Bronchial epithelial cell (primary cell): Measurements from ENCODE around the gene SH2D5. TPM values are rescaled to one million over a fixed set of nuclear protein-coding genes. Genes with fewer than 3 reads are reported as not detected.

Source experiments
- DNase-seq: peaks from one replicate; pipeline ENCODE4 v3.0.0-alpha.2; 2010; ENCODE audit warnings: low read depth
- FAIRE-seq: peaks from 2 replicates; lab custom pipeline; 2011; peaks lifted over from hg19 to GRCh38; lab: Jason Lieb, UNC
- H3K27me3 ChIP-seq: 2 replicates; pipeline ENCODE4 v1.5.1; 2011; ENCODE audit warnings: low read length; ENCODE audit not compliant: control insufficient read depth, insufficient read depth
- H3K36me3 ChIP-seq: 2 replicates; pipeline ENCODE4 v1.5.1; 2011; ENCODE audit warnings: low read length; ENCODE audit not compliant: control insufficient read depth, insufficient read depth
- H3K4me3 ChIP-seq: 2 replicates; pipeline ENCODE4 v1.5.1; 2011; ENCODE audit warnings: mild to moderate bottlenecking, low read depth, low read length, control low read depth
- CTCF ChIP-seq: IDR thresholded peaks from 2 replicates; pipeline ENCODE4 v1.5.1; 2011; ENCODE audit warnings: mild to moderate bottlenecking, moderate library complexity, low read length, control low read depth, inconsistent platforms; ENCODE audit not compliant: insufficient read depth, severe bottlenecking
- total RNA-seq: library from RNA; depleted of rRNA; stranded (reverse); fragments of >200 nt; gene quantifications from 2 replicates; pipeline ENCODE4 v1.2.1, GENCODE V29; 2014

SH2D5 gene
- total RNA-seq, 1 donor from 2014 or later, result 55.3 TPM

DNA sequence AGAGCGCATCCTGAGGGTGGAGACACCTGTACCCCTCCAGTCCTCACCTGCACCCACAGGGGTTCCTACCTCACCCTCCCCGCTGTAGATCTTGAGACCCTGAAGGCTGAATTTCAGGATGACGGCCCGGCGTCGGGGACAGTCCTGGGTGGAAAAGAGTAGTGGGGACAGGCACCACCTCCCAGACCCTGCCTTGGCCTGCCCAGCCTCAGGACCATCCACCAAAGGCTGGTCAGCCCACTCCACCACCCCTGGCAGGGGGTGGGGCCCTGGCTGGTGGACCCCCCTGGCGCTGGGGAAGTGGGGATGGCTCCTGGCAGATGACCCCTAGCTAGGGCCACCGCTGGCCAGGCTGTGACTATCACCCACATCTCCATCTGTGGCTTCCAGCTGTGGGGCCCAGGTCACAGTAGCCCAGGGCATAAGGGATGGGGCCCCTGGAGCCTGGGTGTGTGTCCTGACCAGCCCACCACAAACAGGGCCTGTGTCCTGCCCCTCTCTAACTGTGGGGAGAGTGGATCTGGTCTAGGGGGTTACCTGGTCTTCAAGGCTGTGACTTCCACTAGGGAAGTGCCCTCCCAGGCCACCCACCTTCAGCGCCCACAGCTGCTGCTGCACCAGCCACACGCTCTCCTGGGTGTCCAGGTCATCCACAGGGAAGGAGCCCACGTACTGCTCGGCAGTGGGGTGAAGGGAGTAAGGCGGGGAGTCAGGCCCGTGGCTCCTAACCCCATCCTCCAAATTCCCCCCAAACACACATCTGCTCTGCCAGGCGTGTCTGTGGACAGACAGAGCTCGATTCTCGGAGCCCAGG is 5.4 kb downstream of the SH2D5 start:
- no peak overlapping the region for H3K4me3 ChIP-seq
- no peaks in the 10 kb centered on the region for H3K27me3 ChIP-seq
- no peak for TF ChIP-seq CTCF
- H3K36me3 ChIP-seq, result peaks cover 9% of the 10 kb centered on the region
- FAIRE-seq (peak; percentile 18), DNase-seq (no peak)

DNA sequence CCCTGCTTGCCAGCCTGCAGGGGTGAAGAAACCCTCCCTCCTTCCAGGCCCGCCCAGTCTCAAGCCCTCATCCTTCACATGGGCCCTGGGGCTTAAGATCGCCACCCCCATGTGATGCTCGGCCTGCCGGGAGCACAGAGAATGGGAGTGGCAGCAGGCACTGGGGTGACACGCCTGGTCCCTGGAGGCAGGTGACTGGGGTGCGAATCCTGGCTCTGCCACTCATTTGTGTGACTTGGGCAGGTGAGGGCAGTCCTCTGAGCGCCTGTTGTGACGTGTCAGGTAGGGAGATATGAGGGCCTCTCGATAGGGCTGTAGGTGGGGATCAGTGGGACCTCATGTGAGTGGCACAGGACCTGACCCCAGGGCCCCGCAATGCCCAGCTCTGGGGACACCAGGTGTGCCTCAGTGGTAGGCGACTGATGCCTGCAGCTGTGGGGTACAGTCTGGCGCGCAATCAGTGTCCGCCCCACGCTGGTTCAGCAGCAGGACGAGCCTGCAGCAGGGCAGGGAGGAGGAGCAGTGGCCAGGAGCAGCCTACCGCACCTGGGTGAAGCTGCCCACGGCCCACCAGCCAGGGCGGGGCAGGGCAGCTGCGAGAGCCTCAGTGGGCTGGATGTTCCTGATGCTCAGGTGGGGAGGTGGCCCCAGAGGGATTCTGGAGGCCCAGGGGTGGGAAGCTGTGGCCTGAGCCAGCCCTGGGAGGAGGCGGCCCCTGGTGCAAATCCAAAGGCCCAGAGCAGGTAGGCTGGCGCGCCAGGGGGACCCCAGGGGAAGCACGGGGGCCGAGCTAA is 6.2 kb downstream of the SH2D5 start:
- FAIRE-seq (no peak), DNase-seq (no peak)
- H3K36me3 ChIP-seq, result peaks cover 11% of the 10 kb centered on the region
- H3K4me3 ChIP-seq, result no peak overlapping the region
- no peaks in the 10 kb centered on the region for H3K27me3 ChIP-seq
- TF ChIP-seq CTCF, result no peak

DNA sequence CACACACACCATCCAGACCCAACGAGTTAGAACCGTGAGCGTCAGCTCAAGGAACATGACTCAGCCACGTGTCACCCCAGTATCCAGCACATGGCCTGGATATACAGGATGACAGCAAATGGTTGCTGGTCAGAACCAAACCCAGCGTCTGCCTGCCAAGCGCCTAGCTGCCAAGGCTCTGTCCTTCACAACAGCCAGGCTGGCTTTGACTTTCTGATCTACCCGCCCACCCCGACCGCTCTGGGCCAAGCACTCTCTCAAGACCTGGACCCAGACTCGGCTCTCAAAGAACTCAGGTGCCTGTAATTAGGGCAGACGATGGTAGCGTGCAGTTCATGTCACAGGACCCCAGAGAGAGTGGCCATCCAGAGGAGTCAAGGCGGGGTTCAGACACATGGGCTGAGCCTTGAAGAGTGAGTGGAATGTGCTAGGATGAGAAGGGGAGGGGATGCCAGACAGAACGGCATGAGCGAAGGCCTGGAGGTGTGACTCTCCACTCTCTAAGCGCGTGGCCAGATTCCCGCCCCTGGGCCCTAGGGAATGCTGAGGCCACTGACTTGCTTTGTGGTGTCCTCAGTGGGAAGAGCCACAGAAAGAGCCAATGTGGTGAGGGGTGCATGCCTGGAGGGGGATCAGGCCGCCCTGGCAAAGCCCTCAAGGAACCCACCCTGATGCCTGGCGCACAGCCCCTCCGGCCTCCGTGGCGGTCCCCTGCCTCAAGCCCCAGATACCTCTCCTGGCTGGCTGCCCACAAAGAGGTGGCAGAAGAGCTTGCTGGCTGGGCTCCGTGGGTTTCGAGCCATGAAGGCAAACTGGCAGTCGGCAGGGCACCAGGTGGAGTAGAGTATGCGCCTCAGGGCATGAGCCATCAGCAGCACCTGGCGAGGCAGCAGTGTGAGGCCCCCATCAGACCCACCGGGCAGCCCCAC is 7.0 kb downstream of the SH2D5 start:
- Histone ChIP-seq H3K36me3 (peaks cover 11% of the 10 kb centered on the region), H3K4me3 (no peak overlapping the region), H3K27me3 (no peaks in the 10 kb centered on the region)
- FAIRE-seq (peak; percentile 92), DNase-seq (peak; percentile 72)
- no peak for TF ChIP-seq CTCF

GRCh38 chr1:20724364-20725188 is 7.9 kb downstream of the SH2D5 start:
- peaks cover 11% of the 10 kb centered on the region for H3K36me3 ChIP-seq
- FAIRE-seq (no peak), DNase-seq (no peak)
- no peak for TF ChIP-seq CTCF
- H3K27me3 ChIP-seq, result no peaks in the 10 kb centered on the region
- H3K4me3 ChIP-seq, result no peak overlapping the region
